Measurements from ENCODE around the gene RBBP9.

- TF ChIP-seq, protein P1, sequence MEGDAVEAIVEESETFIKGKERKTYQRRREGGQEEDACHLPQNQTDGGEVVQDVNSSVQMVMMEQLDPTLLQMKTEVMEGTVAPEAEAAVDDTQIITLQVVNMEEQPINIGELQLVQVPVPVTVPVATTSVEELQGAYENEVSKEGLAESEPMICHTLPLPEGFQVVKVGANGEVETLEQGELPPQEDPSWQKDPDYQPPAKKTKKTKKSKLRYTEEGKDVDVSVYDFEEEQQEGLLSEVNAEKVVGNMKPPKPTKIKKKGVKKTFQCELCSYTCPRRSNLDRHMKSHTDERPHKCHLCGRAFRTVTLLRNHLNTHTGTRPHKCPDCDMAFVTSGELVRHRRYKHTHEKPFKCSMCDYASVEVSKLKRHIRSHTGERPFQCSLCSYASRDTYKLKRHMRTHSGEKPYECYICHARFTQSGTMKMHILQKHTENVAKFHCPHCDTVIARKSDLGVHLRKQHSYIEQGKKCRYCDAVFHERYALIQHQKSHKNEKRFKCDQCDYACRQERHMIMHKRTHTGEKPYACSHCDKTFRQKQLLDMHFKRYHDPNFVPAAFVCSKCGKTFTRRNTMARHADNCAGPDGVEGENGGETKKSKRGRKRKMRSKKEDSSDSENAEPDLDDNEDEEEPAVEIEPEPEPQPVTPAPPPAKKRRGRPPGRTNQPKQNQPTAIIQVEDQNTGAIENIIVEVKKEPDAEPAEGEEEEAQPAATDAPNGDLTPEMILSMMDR (IDR thresholded peaks at IDR 0.05; ENCODE audit: low read depth, low read length) = no peak
- no peak for TF ChIP-seq POLR2A (IDR thresholded peaks at IDR 0.05; ENCODE audit: extremely low read depth, insufficient read length)
- TF ChIP-seq, protein P2, sequence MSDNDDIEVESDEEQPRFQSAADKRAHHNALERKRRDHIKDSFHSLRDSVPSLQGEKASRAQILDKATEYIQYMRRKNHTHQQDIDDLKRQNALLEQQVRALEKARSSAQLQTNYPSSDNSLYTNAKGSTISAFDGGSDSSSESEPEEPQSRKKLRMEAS (IDR thresholded peaks at IDR 0.05; ENCODE audit: low read depth, low read length) = no peak
Measured at GRCh38 chr20:18440403-18440802, 56.6 kb downstream of the RBBP9 start.

Measured in NB4 (cell line).